Osteocyte (in vitro differentiated cells): ENCODE results near the gene RABEPK. TPM values are rescaled to one million over a fixed set of nuclear protein-coding genes. Genes with fewer than 3 reads are reported as not detected.
"Not testable (repeated sequence)": the region's sequence is repeated elsewhere in the genome, so short reads cannot be mapped to it uniquely, and the experiment has no call there.

ENCODE experiments used
- DNase-seq: peaks from one replicate; pipeline ENCODE4 v3.0.0; 2021; ENCODE audit warnings: mixed read lengths; ENCODE audit not compliant: unreplicated experiment; ENCODE audit errors: extremely low spot score
- H3K27ac Mint-ChIP-seq: one replicate; pipeline ENCODE4 v1.8.0; 2021; ENCODE audit warnings: mild to moderate bottlenecking, mixed read lengths; ENCODE audit not compliant: unreplicated experiment
- H3K27me3 Mint-ChIP-seq: one replicate; pipeline ENCODE4 v1.8.0; 2021; ENCODE audit warnings: mixed read lengths; ENCODE audit not compliant: unreplicated experiment
- H3K36me3 Mint-ChIP-seq: one replicate; pipeline ENCODE4 v1.8.0; 2021; ENCODE audit warnings: mixed read lengths; ENCODE audit not compliant: unreplicated experiment
- H3K4me1 Mint-ChIP-seq: one replicate; pipeline ENCODE4 v1.8.0; 2021; ENCODE audit warnings: mixed read lengths; ENCODE audit not compliant: unreplicated experiment
- H3K4me3 Mint-ChIP-seq: one replicate; pipeline ENCODE4 v1.8.0; 2021; ENCODE audit warnings: mild to moderate bottlenecking, moderate library complexity, mixed read lengths; ENCODE audit not compliant: unreplicated experiment
- H3K9me3 Mint-ChIP-seq: one replicate; pipeline ENCODE4 v1.8.0; 2021; ENCODE audit warnings: mixed read lengths; ENCODE audit not compliant: unreplicated experiment
- total RNA-seq: library from RNA; stranded (reverse); gene quantifications from 2 replicates; pipeline ENCODE4 v1.2.1, GENCODE V29; 2021
- TF ChIP-seq, protein P1 (sequence below): fragments of 200-600 bp; sonication (generic); IDR thresholded peaks from 2 replicates; pipeline ENCODE4 v1.5.0; 2021; ENCODE audit warnings: antibody characterized with exemption, mild to moderate bottlenecking, moderate library complexity

The RABEPK gene
- total RNA-seq, 1 donor from 2014 or later, result 20.2 TPM

DNA sequence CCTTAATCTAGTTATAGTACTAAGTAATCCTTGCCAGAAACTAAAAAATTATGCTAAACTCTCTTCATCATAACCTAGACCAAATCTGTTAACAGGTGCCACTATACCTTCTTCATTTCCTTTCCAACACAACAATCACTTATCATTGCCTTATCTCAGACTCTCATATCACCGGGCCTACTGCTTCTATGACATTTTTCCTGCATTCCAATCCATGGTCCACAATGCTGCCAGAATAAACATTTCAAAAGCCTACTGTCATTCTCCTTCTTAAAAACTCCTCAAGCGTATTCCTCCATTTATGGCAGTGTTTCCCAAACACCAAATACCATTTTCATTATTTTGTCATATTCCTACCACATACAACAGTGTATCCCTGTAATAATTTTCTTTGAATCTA, 17.3 kb upstream of the RABEPK start:
- no peaks in the 10 kb centered on the region for H3K27me3 Mint-ChIP-seq
- peaks cover 6% of the 10 kb centered on the region for H3K9me3 Mint-ChIP-seq
- TF ChIP-seq, protein P1, sequence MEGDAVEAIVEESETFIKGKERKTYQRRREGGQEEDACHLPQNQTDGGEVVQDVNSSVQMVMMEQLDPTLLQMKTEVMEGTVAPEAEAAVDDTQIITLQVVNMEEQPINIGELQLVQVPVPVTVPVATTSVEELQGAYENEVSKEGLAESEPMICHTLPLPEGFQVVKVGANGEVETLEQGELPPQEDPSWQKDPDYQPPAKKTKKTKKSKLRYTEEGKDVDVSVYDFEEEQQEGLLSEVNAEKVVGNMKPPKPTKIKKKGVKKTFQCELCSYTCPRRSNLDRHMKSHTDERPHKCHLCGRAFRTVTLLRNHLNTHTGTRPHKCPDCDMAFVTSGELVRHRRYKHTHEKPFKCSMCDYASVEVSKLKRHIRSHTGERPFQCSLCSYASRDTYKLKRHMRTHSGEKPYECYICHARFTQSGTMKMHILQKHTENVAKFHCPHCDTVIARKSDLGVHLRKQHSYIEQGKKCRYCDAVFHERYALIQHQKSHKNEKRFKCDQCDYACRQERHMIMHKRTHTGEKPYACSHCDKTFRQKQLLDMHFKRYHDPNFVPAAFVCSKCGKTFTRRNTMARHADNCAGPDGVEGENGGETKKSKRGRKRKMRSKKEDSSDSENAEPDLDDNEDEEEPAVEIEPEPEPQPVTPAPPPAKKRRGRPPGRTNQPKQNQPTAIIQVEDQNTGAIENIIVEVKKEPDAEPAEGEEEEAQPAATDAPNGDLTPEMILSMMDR, result no peak
- H3K4me3 Mint-ChIP-seq, result peak overlapping the region; percentile 0
- peak overlapping the region; percentile 43 for H3K27ac Mint-ChIP-seq
- peaks cover 29% of the 10 kb centered on the region for H3K4me1 Mint-ChIP-seq
- DNase-seq, result no peak
- peaks cover 4% of the 10 kb centered on the region for H3K36me3 Mint-ChIP-seq

DNA sequence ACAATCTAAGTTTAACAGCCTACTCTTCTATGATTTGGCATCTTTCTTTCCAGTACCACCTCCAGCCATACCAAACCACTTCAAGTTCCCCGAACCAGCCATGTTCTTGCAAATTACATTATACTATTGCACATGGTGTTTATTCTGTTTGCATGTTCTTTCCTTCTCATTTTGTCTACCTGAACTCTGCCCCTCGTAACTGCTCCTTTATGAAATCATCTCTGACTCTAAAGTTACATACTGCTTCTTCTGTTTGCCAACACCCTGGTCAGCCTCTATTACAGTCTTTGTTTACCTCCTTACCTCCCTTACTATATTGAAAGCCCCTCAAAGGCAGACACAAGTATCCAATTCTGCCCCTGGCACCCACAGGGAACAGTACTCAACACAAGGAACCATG, 16.8 kb upstream of the RABEPK start:
- H3K27ac Mint-ChIP-seq, result peak overlapping the region; percentile 43
- H3K36me3 Mint-ChIP-seq, result peaks cover 4% of the 10 kb centered on the region
- H3K4me3 Mint-ChIP-seq, result no peak overlapping the region
- TF ChIP-seq, protein P1, result no peak
- no peaks in the 10 kb centered on the region for H3K27me3 Mint-ChIP-seq
- H3K9me3 Mint-ChIP-seq, result peaks cover 6% of the 10 kb centered on the region
- DNase-seq, result no peak
- peaks cover 34% of the 10 kb centered on the region for H3K4me1 Mint-ChIP-seq

DNA sequence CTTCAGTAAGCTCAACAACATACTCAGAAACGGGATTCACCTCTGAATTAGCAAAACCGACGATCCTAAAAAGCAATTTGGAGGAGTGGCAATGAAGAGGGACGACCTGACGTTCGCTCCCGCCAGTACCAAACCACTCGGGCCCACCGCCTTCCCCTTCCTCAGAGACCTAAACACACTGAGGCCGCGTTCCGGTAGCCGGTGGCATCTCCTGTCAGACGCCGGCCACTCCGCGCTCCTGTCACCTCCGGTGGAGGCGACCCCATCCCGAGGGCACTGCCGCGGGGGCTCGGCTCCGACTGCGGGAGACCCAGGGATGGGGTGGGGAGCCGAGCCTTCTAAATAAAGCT, 11.4 kb upstream of the RABEPK start:
- Mint-ChIP-seq H3K36me3 (peaks cover 2% of the 10 kb centered on the region), H3K4me1 (peaks cover 35% of the 10 kb centered on the region), H3K9me3 (no peaks in the 10 kb centered on the region), H3K27me3 (no peaks in the 10 kb centered on the region), H3K4me3 (peak overlapping the region; percentile 95), H3K27ac (peak overlapping the region; percentile 94)
- TF ChIP-seq, protein P1, result no peak
- DNase-seq, result peak; percentile 84

DNA sequence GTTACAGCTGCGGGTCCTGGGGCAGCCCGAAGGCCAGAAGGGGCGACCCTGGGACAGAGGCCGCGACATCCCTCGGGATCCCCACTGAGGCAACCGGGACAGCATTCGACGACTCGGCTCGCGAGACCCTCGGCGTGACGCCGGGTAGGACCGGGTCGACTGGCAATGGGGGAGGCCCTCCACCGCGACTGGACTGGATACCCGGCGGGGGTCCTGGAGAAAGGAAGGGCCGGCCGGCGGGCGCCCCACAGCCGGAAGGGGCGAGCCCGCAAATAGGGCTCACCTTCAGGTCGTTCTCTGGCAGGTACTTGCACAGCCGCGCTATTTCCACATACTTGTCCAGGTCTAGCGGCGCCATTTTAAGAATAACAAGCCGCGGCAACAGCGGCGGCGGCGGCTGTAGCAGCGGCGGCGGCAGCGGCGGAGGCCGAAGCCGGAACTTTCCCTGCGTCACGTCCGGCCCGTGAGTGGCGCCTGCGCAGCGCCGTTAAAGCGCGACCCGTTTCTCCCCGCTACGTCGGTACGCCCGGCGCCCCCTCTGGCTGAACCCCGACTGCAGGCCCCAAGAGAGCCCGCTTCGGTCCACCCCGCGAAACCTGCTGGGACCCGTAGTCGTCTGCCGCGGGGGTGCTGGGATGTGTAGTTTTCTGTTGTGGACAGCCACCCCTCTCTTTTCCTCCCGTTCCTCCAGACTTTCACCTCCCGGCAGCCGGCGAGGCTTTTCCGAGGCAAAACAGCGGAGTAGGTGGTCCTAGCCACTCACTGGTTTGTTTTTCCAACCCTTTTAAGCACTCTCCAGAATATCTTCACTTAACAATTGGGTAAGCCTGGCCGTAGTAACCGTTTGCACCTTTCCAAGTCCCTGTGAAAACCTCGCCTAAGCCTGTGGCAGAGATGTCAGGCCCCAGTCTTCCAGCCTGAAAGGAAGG, 10.7 kb upstream of the RABEPK start, which contains the start of gene PPP6C:
Gene PPP6C, minus strand, starts transcription at position 443 of the 929 bp plus-strand sequence. Its CDS starts 85 bp downstream, at position 358.
- TF ChIP-seq, protein P1, result peak; percentile 65
- peaks cover 2% of the 10 kb centered on the region for H3K36me3 Mint-ChIP-seq
- no peaks in the 10 kb centered on the region for H3K27me3 Mint-ChIP-seq
- peaks cover 35% of the 10 kb centered on the region for H3K4me1 Mint-ChIP-seq
- H3K27ac Mint-ChIP-seq, result peak within 1 kb of the TSS; percentile 94
- H3K9me3 Mint-ChIP-seq, result no peaks in the 10 kb centered on the region
- DNase-seq, result peak; percentile 99
- H3K4me3 Mint-ChIP-seq, result peak within 1 kb of the TSS; percentile 95

DNA sequence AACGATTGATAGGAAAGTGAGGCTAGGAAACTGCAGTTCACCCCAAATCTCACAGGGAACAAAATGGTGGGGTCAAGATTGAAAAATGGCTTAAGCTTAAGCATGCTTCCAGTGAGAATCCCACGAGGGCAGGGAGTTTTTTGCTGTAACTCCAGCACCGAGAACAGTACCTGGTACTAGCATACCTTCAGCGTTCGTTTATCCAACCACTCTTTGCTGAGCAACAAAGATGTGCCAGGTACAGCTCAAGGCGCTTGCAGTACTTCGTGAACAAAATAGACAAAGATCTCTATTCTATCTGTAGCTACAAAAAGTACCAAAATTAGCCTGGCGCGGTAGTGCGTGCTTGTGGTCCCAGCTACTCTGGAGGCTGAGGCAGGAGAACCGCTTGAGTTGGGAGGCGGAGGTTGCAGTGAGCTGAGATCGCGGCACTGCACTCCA, 10.0 kb upstream of the RABEPK start:
- H3K4me3 Mint-ChIP-seq, result peak overlapping the region; percentile 95
- peaks cover 35% of the 10 kb centered on the region for H3K4me1 Mint-ChIP-seq
- TF ChIP-seq, protein P1, result no peak
- no peaks in the 10 kb centered on the region for H3K27me3 Mint-ChIP-seq
- no peaks in the 10 kb centered on the region for H3K9me3 Mint-ChIP-seq
- peak overlapping the region; percentile 94 for H3K27ac Mint-ChIP-seq
- peaks cover 2% of the 10 kb centered on the region for H3K36me3 Mint-ChIP-seq
- DNase-seq, result no peak

DNA sequence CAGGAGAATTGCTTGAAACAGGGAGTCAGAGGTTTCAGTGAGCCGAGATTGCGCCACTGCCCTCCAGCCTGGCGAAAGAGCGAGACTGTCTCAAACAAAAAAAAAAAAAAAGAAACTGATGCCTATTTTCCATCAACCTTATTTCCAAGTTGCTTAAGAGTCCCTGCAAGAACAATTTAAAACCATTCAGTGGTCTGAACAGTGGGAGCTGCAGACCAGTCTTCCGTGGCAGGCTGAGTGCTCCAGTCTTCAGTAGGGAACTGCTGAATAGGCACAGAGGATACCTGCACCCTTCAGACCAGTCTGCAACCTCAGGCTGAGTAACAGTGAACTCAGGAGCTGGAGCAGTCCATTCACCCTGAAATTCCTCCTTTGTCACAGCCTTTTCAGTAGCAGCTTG, 5.9 kb upstream of the RABEPK start:
- not testable (repeated sequence) for H3K36me3 Mint-ChIP-seq, DNase-seq, H3K9me3 Mint-ChIP-seq, H3K27ac Mint-ChIP-seq, H3K27me3 Mint-ChIP-seq, H3K4me3 Mint-ChIP-seq
- H3K4me1 Mint-ChIP-seq, result peaks cover 13% of the 10 kb centered on the region

DNA sequence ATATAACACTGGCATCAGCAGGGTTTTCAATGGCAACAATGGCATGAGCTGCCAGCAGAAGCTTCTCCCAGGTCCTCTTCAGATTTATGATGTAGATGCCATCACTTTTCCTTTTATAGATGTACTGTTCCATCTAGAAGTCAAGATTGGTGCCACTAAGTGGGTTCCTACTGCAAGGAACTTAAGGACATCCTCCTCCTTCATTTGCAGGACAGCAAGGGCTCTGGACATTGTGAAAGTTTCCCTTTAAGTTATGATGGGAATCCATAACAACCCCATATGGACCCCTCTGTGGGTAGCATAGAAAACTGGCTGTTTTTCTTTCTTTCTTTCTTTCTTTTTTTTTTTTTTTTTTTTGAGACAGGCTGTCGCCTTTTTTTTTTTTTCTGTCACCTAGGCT, 4.8 kb upstream of the RABEPK start:
- H3K27ac Mint-ChIP-seq, H3K9me3 Mint-ChIP-seq, H3K27me3 Mint-ChIP-seq, H3K4me3 Mint-ChIP-seq, DNase-seq, H3K4me1 Mint-ChIP-seq, H3K36me3 Mint-ChIP-seq: not testable (repeated sequence)
